ENCODE measurements around the gene IQSEC3.

- TF ChIP-seq, protein P1, sequence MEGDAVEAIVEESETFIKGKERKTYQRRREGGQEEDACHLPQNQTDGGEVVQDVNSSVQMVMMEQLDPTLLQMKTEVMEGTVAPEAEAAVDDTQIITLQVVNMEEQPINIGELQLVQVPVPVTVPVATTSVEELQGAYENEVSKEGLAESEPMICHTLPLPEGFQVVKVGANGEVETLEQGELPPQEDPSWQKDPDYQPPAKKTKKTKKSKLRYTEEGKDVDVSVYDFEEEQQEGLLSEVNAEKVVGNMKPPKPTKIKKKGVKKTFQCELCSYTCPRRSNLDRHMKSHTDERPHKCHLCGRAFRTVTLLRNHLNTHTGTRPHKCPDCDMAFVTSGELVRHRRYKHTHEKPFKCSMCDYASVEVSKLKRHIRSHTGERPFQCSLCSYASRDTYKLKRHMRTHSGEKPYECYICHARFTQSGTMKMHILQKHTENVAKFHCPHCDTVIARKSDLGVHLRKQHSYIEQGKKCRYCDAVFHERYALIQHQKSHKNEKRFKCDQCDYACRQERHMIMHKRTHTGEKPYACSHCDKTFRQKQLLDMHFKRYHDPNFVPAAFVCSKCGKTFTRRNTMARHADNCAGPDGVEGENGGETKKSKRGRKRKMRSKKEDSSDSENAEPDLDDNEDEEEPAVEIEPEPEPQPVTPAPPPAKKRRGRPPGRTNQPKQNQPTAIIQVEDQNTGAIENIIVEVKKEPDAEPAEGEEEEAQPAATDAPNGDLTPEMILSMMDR (IDR thresholded peaks at IDR 0.05; ENCODE audit: poor library complexity, severe bottlenecking) = no peak
- TF ChIP-seq POLR2AphosphoS5 (IDR thresholded peaks at IDR 0.05) (no peak), EZH2 (IDR thresholded peaks at IDR 0.05; ENCODE audit: borderline replicate concordance, insufficient read depth, low read length, poor library complexity, severe bottlenecking) (no peak)
Observed at GRCh38 chr12:114626-115211, 48.2 kb downstream of the IQSEC3 start.

Data from neural cell (in vitro differentiated cells).